CD4-positive, alpha-beta T cell treated with Interleukin-21 for 1 hour (primary cell): Measurements from ENCODE around the gene FHIT.

Experiments
- DNase-seq: peaks from one replicate; pipeline ENCODE4 v3.0.0-alpha.2; 2020

The FHIT gene

GRCh38 chr3:59771768-59772181 lies 1479.5 kb downstream of the FHIT start:
- no peak for DNase-seq

- DNase-seq = no peak
These were observed 1482.0 kb downstream of the FHIT start for GRCh38 chr3:59769127-59769750.

- no peak for DNase-seq
These were observed 1484.9 kb downstream of the FHIT start for GRCh38 chr3:59766200-59766872.

- DNase-seq = no peak
These were observed 1487.1 kb downstream of the FHIT start for GRCh38 chr3:59764171-59764570.

- DNase-seq = no peak
These were observed 1488.3 kb downstream of the FHIT start for GRCh38 chr3:59762941-59763340.

- no peak for DNase-seq
These were observed 1491.8 kb downstream of the FHIT start for GRCh38 chr3:59759298-59760031.

- DNase-seq = no peak
These were observed 1492.6 kb downstream of the FHIT start for GRCh38 chr3:59758672-59759071.

GRCh38 chr3:59756934-59757333 lies 1494.3 kb downstream of the FHIT start:
- no peak for DNase-seq

- no peak for DNase-seq
These were observed 1496.7 kb downstream of the FHIT start for GRCh38 chr3:59754456-59755129.

- DNase-seq = no peak
These were observed 1497.3 kb downstream of the FHIT start for GRCh38 chr3:59753808-59754450.

GRCh38 chr3:59752925-59753324 lies 1498.3 kb downstream of the FHIT start:
- no peak for DNase-seq

GRCh38 chr3:59751606-59752005 lies 1499.6 kb downstream of the FHIT start:
- DNase-seq = no peak

GRCh38 chr3:59750391-59750790 lies 1500.9 kb downstream of the FHIT start:
- DNase-seq = no peak

GRCh38 chr3:59749291-59749690 lies 1502.0 kb downstream of the FHIT start:
- DNase-seq = no peak

GRCh38 chr3:59746585-59746984 lies 1504.7 kb downstream of the FHIT start:
- DNase-seq = no peak

- no peak for DNase-seq
These were observed 1514.0 kb downstream of the FHIT start for GRCh38 chr3:59737241-59737640.

- DNase-seq = no peak
These were observed 1517.2 kb downstream of the FHIT start for GRCh38 chr3:59734061-59734460.

- DNase-seq = no peak
These were observed 1518.0 kb downstream of the FHIT start for GRCh38 chr3:59733041-59733809.

- DNase-seq = no peak
These were observed 1519.3 kb downstream of the FHIT start for GRCh38 chr3:59731943-59732342.

GRCh38 chr3:59730591-59730990 lies 1520.7 kb downstream of the FHIT start:
- DNase-seq = no peak

GRCh38 chr3:59728587-59728908 lies 1522.7 kb downstream of the FHIT start:
- no peak for DNase-seq

GRCh38 chr3:59727902-59728586 lies 1523.2 kb downstream of the FHIT start:
- DNase-seq = no peak
